D721Med (cell line): Measurements from ENCODE around the gene KLRG1.

Experiments used
- DNase-seq: peaks from one replicate; pipeline ENCODE4 v3.0.0; 2011; ENCODE audit warnings: low spot score; ENCODE audit not compliant: insufficient read length
- FAIRE-seq: peaks from 2 replicates; lab custom pipeline; 2011; peaks lifted over from hg19 to GRCh38; lab: Jason Lieb, UNC
- TF ChIP-seq, protein P1 (sequence below): IDR thresholded peaks from 2 replicates; pipeline ENCODE4 v1.5.1; 2012; ENCODE audit warnings: mild to moderate bottlenecking, control low read depth; ENCODE audit not compliant: insufficient read depth; ENCODE audit errors: missing control alignments

The KLRG1 gene

DNA sequence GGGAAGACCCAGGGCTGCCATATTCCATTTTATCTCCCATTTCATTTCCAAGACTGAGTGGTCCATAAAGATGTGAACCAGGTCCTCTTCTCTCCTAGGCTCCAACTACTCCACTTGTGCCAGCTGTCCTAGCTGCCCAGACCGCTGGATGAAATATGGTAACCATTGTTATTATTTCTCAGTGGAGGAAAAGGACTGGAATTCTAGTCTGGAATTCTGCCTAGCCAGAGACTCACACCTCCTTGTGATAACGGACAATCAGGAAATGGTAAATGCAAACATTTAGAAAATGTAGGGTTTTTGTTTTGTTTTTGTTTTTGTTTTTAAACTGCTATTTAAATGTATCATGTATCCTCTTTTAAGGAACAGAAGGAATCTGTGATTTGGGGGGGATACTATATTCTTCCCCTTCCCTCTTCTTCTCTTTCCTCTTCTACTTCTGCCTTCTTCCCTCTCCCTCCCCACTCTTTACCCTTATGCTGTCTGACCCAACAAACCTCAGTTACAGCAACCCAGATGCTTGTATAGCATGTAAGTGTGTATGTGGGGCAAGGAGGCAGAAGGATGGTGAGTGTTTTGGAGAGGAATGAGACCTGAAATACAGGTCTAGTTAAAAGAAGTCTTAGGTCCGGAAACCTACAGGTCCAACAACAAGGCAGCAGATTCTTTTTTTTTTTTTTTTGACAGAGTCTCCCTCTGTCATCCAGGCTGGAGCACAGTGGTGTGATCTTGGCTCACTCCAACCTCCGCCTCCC lies 5.9 kb downstream of the KLRG1 start:
- TF ChIP-seq, protein P1, sequence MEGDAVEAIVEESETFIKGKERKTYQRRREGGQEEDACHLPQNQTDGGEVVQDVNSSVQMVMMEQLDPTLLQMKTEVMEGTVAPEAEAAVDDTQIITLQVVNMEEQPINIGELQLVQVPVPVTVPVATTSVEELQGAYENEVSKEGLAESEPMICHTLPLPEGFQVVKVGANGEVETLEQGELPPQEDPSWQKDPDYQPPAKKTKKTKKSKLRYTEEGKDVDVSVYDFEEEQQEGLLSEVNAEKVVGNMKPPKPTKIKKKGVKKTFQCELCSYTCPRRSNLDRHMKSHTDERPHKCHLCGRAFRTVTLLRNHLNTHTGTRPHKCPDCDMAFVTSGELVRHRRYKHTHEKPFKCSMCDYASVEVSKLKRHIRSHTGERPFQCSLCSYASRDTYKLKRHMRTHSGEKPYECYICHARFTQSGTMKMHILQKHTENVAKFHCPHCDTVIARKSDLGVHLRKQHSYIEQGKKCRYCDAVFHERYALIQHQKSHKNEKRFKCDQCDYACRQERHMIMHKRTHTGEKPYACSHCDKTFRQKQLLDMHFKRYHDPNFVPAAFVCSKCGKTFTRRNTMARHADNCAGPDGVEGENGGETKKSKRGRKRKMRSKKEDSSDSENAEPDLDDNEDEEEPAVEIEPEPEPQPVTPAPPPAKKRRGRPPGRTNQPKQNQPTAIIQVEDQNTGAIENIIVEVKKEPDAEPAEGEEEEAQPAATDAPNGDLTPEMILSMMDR, result no peak
- FAIRE-seq (no peak), DNase-seq (no peak)

DNA sequence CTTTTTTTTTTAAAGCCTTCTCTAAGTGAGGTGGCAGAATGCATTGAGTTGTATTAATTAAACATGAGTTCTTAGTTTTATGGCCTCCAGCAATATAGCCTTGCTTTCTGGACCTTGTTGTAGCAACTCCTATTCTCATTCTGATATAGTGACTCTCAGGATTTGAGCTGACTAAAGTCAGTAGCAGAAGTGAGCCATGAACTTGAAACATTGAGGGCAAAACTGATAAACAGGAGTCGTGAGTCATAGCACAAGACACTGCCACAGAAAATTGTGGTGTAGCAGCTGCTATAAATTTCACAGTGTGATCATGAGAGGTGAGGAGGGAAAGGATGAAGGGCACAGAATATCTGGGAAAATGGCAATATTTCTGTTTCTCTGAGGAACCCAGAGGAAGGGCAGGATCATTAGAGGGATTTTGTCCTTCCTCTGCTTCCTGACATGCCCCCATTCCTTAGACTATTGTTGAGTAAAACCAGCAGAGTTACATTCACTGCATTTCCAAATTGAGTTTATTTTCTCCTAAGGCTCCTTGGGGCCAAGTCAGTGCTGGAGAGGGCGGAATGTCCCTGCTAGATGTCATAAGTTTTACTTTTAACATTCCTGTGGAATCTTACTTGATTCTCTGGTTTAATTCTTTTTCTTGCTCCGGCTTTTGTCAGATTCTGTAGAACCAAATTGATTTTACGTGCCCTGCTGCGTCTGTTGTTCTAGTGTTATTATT lies 7.5 kb downstream of the KLRG1 start:
- TF ChIP-seq, protein P1, result no peak
- no peak for DNase-seq
- FAIRE-seq, result no peak

DNA sequence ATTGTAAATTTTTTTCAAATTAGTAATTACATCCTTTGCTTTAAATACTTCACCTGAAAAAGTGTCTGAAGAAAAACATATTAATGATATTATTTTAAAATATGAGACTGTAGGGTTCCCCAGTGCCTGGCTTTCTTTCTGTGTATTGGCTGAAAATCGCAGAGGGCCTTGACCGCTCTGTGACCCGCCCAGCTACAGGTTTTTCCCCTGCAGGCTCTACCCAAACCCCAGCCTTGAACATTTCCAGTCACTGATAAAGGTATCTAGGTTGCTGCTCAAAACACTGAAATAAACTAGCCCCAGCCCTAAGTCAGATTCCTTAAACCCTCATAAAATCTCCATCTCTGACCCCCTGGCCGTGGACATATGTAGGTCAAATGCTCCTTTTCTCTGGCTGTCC lies 11.9 kb downstream of the KLRG1 start:
- TF ChIP-seq, protein P1, result no peak

DNA sequence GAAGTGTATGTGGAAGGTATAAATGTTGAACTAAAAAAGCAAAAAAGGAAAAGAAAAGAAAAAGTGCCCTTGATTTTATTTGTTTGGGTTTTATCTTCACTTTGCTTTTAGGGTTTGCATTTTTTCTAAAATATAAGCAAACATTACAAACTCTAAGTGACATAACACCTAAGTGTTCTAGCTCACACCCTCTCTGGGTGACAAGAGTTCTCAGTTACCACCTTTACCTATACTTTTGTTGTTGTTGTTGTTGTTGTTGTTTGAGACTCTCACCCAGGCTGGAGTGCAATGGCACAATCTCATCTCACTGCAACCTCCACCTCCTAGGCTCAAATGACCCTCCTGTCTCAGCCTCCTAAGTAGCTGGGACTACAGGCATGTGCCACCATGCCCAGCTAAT lies 13.0 kb downstream of the KLRG1 start:
- FAIRE-seq (no peak), DNase-seq (no peak)
- TF ChIP-seq, protein P1, result no peak

More for the DNA sequence above, 11.9 kb downstream of the KLRG1 start:
- FAIRE-seq (no peak), DNase-seq (no peak)

DNA sequence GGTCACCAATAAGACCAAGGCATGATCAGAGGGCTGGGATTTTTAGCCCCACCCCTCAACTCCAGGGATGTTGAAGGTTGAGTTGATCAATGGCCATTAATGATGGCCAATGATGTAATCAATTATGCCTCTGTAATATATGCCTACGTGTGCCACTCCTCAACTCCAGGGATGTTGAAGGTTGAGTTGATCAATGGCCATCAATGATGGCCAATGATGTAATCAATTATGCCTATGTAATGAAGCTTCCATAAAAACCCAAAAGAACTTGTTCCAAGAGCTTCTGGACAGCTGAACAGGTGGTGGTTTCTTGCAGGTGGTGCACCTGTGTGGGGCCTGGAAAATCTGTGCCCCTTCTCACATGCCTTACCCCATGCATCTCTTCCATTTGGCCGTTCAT lies 33.2 kb downstream of the KLRG1 start:
- no peak for FAIRE-seq

GRCh38 chr12:9024512-9024911 lies 35.2 kb downstream of the KLRG1 start:
- FAIRE-seq (no peak), DNase-seq (no peak)
- TF ChIP-seq, protein P1, result no peak

More for the DNA sequence above, 33.2 kb downstream of the KLRG1 start:
- TF ChIP-seq, protein P1, result no peak
- no peak for DNase-seq
